BE2C (cell line): ENCODE data around the gene FRYL.

Experiments
- DNase-seq: peaks from one replicate; pipeline ENCODE4 v3.0.0-alpha.2; 2020
- H3K27me3 ChIP-seq: fragments of 250-450 bp; sonication (Bioruptor Pico); 2 replicates; pipeline ENCODE4 v1.5.1; 2020; ENCODE audit warnings: mild to moderate bottlenecking
- H3K36me3 ChIP-seq: fragments of 250-450 bp; sonication (Bioruptor Pico); 2 replicates; pipeline ENCODE4 v1.5.1; 2020; ENCODE audit warnings: mild to moderate bottlenecking
- H3K4me1 ChIP-seq: fragments of 250-450 bp; sonication (Bioruptor Pico); 2 replicates; pipeline ENCODE4 v1.5.1; 2020
- H3K4me3 ChIP-seq: 2 replicates; pipeline ENCODE4 v1.5.1; 2011; ENCODE audit warnings: low read depth, low read length
- H3K9me3 ChIP-seq: fragments of 250-450 bp; sonication (Bioruptor Pico); 2 replicates; pipeline ENCODE4 v1.5.1; 2020
- TF ChIP-seq, protein P1 (sequence below): IDR thresholded peaks from 2 replicates; pipeline ENCODE4 v1.5.1; 2012; ENCODE audit warnings: mild to moderate bottlenecking, low read depth, low read length

Gene FRYL

GRCh38 chr4:48538358-48538757 lies 241.7 kb downstream of the FRYL start:
- H3K36me3 ChIP-seq, result peaks cover 41% of the 10 kb centered on the region
- no peak for DNase-seq
- no peak overlapping the region for H3K4me3 ChIP-seq
- TF ChIP-seq, protein P1, sequence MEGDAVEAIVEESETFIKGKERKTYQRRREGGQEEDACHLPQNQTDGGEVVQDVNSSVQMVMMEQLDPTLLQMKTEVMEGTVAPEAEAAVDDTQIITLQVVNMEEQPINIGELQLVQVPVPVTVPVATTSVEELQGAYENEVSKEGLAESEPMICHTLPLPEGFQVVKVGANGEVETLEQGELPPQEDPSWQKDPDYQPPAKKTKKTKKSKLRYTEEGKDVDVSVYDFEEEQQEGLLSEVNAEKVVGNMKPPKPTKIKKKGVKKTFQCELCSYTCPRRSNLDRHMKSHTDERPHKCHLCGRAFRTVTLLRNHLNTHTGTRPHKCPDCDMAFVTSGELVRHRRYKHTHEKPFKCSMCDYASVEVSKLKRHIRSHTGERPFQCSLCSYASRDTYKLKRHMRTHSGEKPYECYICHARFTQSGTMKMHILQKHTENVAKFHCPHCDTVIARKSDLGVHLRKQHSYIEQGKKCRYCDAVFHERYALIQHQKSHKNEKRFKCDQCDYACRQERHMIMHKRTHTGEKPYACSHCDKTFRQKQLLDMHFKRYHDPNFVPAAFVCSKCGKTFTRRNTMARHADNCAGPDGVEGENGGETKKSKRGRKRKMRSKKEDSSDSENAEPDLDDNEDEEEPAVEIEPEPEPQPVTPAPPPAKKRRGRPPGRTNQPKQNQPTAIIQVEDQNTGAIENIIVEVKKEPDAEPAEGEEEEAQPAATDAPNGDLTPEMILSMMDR, result no peak
- H3K4me1 ChIP-seq, result no peaks in the 10 kb centered on the region
- no peaks in the 10 kb centered on the region for H3K27me3 ChIP-seq
- no peaks in the 10 kb centered on the region for H3K9me3 ChIP-seq

DNA sequence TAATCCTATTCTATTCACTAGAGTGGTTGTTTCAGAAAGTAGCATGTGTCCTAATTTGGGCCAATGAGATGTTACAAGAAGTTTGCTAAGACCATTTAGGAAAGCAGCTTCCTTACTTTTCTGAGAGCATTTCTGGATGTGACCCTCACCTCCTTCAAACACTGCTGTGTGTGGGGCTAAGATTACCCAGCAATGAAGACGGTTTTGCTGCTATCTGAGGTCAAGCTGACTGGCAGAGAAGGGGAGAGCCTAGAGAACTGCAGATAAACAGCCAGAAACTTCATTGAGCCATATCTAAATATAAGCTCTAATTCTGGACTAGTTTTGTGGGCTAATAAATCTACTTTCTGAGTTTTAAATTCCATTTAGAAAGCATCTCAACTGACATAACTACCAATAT lies 253.7 kb downstream of the FRYL start:
- TF ChIP-seq, protein P1, result no peak
- Histone ChIP-seq H3K9me3 (no peaks in the 10 kb centered on the region), H3K4me3 (no peak overlapping the region), H3K4me1 (no peaks in the 10 kb centered on the region), H3K27me3 (no peaks in the 10 kb centered on the region), H3K36me3 (peaks cover 39% of the 10 kb centered on the region)
- no peak for DNase-seq

DNA sequence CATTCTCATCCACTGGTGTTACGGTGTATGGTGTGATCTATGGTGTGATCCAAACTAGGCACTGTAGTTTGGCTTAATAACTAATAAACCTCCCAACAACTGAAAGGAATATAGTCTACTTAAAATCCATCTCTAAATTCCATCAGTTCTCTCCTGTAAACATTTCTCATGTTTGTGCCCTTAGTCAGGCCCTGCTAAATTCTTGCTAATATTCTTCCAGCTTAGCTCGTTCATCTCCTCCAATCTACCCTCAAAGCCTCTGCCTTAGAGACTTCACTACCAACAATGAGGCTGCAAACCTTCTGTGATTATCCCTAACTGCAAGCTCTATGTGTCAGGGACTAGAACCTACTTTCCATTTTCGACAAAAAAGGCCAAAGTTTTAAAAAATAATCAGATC lies 261.9 kb downstream of the FRYL start:
- Histone ChIP-seq H3K9me3 (no peaks in the 10 kb centered on the region), H3K27me3 (no peaks in the 10 kb centered on the region), H3K36me3 (peaks cover 35% of the 10 kb centered on the region), H3K4me1 (no peaks in the 10 kb centered on the region), H3K4me3 (no peak overlapping the region)
- TF ChIP-seq, protein P1, result no peak
- no peak for DNase-seq

GRCh38 chr4:48509543-48509942 lies 270.5 kb downstream of the FRYL start:
- H3K4me1 ChIP-seq, result peaks cover under 1% of the 10 kb centered on the region; the same call in 1 of the 2 replicates
- H3K4me3 ChIP-seq, result no peak overlapping the region
- DNase-seq, result no peak
- TF ChIP-seq, protein P1, result no peak
- H3K9me3 ChIP-seq, result no peaks in the 10 kb centered on the region
- H3K27me3 ChIP-seq, result no peaks in the 10 kb centered on the region
- H3K36me3 ChIP-seq, result peaks cover 57% of the 10 kb centered on the region

DNA sequence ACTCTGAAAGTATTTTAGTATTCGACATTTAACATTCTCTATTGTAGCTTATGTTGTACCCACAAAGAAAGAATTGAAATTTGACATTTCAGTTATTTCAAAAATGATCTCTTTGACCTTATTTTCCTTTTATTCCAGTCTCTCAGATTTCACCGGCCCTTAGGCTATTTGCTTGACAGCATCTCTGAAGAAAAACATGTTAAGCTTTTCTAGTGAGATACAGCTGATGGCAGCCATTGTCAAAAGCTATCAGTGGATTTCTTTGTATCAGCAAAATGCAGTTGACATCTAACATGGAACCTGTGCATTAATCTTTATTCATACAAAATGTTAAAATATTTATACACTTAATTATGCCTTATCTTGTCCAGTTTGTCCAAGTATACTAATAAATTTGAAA lies 273.4 kb downstream of the FRYL start:
- Histone ChIP-seq H3K36me3 (peaks cover 69% of the 10 kb centered on the region), H3K9me3 (no peaks in the 10 kb centered on the region), H3K27me3 (no peaks in the 10 kb centered on the region), H3K4me3 (no peak overlapping the region), H3K4me1 (peaks cover 2% of the 10 kb centered on the region; the same call in 1 of the 2 replicates)
- no peak for DNase-seq
- TF ChIP-seq, protein P1, result no peak

- H3K4me1 ChIP-seq, result peaks cover 2% of the 10 kb centered on the region; the same call in 1 of the 2 replicates
- DNase-seq, result no peak
- H3K36me3 ChIP-seq, result peaks cover 74% of the 10 kb centered on the region
- TF ChIP-seq, protein P1, result no peak
- no peaks in the 10 kb centered on the region for H3K27me3 ChIP-seq
- no peak overlapping the region for H3K4me3 ChIP-seq
- no peaks in the 10 kb centered on the region for H3K9me3 ChIP-seq
These were observed 275.7 kb downstream of the FRYL start for GRCh38 chr4:48504352-48504751.
